Pulmonary artery endothelial cell (primary cell): ENCODE measurements around the gene HGD. TPM values are rescaled to one million over a fixed set of nuclear protein-coding genes. Genes with fewer than 3 reads are reported as not detected.
"Not testable (repeated sequence)": the region's sequence is repeated elsewhere in the genome, so short reads cannot be mapped to it uniquely, and the experiment has no call there.

ENCODE experiments used
- DNase-seq: peaks from one replicate; pipeline ENCODE4 v3.0.0-alpha.2; 2011; ENCODE audit warnings: low read depth, low spot score
- total RNA-seq: library from RNA; depleted of rRNA; stranded (reverse); fragments of >200 nt; gene quantifications from 2 replicates; pipeline ENCODE4 v1.2.3, GENCODE V29; 2014

The HGD gene
- 0.26 TPM in 1 of 2 replicates, not detected in the other for total RNA-seq

DNA sequence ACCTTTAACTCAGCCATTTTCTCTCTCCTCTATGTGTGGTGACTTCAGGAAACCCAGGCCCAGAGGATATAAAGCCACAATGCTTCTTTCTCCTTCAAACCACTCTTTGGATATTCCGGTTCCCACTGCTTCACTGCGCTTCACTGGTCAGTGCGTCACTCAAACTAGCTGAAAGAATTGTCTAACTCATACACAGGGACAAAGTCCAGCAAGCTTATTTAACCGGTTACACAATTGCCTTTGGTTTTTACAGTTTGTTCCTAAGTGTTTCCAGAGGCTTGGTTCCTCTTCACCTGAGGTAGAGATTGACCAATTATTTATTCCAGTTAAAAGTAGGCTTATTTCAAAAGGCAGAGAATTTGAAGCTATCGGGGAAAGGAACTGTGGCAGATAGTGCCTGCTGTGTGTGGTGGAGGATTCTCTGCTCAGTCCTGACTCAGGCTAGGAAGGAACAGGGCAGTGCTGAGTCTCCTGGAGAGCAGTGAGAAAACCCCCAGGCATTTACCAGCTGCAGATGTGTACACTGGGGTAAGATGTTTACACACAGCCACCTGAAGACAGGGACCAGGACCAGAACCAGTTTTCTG is at the start of gene HGD:
Gene HGD (minus strand): TSS at position 145 of the 587 bp plus-strand sequence. CDS start 128 bp downstream, at position 17.
- no peak for DNase-seq

DNA sequence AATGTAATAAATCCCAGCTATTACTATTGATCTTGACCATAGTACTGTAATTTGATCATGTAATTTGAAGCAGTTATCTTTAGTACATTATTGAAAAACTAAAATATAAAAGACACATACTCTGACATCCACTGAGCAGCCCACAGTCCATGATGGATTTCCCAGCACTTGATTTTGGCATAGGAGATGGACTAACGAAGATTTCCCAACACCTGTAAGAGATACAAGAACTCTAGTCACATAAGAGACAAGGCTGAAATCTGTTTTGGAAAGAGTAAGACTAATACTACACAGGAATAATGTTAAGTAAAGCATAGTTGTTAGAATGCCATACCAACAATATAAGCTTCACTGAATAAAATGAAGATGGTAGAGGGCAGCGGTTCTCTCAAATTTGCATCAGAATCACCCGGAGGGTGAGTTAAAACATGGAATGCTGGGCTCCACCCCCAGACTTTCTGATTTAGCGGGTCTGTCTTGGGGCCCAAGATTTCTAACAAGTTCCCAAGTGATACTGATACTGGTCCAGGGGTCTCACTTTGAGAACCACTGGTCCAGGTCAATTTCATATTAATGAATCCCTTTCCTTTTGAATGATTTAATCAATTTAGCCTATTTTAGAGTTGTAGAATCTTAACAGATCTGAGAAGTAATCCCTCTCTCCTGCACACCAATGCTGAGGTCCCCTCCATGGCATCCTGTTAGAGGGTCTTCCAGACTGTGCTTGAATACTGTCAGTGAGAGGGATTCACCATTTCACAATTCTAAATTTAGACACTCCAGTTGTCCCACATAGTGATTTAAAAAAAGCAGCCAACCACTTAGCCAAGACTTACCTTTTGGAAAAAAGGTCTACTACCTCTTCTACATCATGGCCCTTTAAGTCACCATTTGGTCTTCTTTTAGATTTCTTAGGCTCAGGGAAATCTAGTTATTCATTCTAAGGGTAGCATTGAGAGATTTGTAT is 48.8 kb upstream of the HGD start:
- no peak for DNase-seq

- DNase-seq: no peak
Observed at GRCh38 chr3:120726791-120727190, 44.8 kb upstream of the HGD start.

DNA sequence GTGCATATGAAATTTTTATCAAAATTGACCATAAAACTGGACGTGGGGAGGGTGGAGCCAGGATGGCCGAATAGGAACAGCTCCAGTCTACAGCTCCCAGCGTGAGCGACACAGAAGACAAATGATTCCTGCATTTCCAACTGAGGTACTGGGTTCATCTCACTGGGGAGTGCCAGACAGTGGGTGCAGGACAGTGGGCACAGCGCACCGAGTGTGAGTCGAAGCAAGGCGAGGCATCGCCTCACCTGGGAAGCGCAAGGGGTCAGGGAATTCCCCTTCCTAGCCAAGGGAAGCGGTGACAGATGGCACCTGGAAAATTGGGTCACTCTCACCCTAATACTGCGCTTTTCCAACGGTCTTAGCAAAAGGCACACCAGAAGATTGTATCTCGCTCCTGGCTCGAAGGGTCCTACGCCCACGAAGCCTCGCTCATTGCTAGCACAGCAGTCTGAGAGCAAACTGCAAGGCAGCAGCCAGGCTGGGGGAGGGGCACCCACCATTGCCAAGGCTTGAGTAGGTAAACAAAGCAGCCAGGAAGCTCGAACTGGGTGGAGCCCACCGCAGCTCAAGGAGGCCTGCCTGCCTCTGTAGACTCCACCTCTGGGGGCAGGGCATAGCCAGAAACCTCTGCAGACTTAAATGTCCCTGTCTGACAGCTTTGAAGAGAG is 37.3 kb upstream of the HGD start:
- not testable (repeated sequence) for DNase-seq

DNA sequence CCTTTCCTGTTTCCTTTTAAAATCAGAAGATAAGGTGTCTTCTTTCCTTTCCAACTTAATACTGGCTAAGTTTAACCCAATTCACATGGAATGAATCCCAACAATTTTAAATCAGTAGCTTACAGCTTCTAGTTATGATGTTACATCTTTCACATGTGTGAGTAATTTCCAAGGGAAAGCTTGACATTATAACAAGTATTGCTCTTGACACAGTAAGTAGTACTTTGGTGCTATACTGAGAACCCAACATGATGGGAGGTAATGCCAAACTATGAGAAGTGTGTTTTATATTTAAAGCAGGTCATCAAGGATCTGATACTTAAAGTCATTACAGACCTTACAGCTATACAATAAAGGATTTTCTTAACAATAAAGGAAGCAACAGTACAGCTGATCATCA is 31.2 kb upstream of the HGD start:
- no peak for DNase-seq

GRCh38 chr3:120710369-120710768 is 28.3 kb upstream of the HGD start:
- DNase-seq: no peak

DNA sequence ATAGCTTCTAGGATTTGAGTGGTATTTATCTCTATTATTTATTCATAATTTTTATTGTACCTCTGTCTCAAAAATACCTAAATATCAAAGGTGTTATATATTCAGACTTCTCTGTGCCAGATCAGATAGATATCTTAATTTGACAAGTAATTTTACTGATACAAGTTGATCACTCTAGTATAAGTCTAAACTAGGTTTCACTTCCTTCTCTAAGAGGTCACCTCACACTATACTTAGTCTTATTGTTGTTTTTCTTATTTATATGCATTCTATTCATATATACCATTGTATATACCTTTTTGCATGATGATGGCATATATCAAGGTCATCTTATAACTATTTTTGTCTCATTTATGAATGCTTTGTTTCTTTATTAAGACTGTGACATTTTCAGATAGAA is 26.4 kb upstream of the HGD start:
- DNase-seq: no peak

DNA sequence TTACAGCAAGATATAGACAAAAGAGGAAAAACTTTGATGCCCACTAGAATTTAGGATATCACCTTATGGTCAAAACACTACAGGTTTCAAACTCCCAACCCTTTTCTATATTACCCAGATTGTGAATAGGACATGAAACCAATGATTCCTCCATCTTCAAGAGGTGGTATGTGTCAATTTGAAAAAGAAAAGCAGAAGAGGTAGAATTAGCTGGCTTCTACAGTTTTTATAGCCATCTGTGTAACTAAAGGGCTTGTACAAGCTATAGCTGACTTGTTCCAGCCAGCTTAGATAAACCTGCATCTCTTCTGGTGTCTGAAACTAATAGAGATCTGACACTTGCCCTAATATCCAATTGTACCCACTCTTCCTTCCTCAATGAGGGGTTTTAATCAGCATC is 24.9 kb upstream of the HGD start:
- DNase-seq: no peak

DNA sequence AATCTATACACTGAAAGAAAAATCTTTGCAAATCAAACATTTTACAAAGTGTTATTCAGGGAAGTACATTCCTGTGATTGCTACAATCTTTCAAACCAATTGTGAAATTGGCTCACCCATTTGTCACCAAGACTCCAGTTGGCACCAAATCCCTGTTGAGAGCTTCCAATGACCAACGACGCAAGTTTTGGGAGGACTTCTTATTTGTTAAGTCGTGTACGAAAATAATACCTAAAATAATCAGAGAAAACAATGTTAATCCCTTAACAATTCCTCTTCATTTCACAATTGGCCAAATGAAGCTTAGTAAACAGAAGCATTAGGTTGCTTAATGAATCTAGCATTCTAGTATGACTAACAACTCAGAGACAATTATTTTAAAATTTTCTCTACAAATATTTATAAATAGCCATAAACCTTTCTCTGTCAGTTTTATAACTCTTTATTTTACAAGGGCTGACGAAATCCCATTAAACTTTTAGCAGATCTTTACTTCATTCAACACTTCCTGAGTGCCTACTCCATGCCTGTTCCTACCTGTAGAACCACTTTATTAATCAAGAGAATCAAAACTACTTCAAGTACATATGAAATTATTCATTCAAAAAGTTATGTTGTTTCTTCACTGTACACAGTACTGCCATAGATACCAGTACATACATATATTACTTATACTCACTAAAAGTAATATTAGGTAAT is 24.0 kb upstream of the HGD start:
- no peak for DNase-seq

GRCh38 chr3:120699333-120699732 is 17.3 kb upstream of the HGD start:
- no peak for DNase-seq

GRCh38 chr3:120693439-120694171 is 11.6 kb upstream of the HGD start:
- DNase-seq: peak; percentile 39

- DNase-seq: no peak
Observed at GRCh38 chr3:120689395-120689794, 7.4 kb upstream of the HGD start.

- no peak for DNase-seq
Observed at GRCh38 chr3:120688121-120688520, 6.1 kb upstream of the HGD start.

GRCh38 chr3:120685411-120685810 is 3.4 kb upstream of the HGD start:
- DNase-seq: no peak

GRCh38 chr3:120684896-120685295 is 2.9 kb upstream of the HGD start:
- DNase-seq: no peak

DNA sequence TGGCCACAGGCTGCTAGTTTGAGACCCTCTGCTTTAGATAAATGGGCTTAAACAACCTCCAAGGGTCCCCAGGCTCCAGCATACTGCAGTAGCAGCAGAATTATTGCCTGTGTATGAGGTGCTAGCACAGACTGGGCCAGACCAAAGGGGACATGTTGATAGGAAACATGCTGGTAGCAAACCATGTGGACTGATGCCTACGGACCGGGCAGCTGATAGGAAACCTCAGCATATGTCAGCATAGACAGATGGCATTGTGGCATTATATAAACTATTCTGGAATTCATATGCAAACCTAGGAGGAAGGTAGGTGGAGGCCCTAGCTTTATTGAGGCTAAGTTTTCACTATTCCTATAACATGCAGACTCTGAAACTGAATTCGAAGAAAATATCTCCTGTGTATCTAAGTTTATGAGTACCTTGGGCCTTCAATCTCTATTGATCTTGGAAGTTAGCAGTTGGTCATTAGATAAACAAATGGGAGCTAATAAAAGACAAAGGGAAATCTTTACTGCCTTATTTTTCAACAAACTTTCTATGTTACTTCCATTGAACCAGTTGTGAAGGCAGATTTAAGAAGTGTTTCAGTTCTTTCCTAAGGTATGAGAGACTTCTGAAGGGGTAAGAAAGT is 1.7 kb upstream of the HGD start:
- DNase-seq: no peak

DNA sequence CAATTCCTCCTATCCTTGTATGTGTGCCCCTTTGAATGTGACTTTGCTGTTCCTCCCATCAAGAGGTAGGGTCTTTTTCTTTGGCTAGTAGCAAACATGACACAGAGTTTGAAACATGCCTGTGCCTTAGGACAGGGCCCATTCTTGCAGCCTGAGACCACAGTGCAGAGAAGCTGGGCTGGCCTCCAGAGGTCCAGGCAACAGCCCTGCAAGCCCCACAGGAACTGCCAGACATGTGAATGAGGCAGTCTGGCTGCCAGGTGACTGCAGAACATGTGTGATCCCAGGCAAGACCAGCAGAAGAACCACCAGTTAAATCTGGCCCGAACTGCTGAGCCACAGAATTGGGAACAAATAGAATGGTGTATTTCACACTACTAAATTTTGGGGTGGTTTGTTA is 1.2 kb upstream of the HGD start:
- DNase-seq: no peak

DNA sequence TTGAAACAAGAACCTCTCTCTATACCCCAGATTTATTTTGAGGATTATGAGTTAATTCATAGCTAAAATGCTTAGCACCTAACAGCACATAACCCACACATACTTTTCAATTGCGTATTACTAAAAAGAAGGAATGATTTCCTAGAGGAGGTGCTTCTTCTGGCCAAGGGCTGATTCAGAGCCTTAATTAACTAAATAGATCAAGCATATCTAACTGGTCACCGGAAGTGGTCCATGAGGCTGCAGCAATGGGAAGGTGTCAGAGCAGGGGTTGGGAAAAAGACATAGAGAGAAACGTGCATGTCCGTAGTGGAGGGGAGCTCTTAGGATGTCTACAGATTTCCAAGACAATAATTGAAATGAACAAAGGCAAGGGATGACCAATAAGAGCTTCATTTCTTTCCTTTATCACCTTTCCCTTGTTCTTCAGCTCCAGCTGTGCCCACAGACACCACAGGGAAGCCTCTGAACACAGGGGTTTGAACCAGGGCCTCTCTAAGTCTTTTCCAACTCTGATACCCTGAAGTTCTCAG is 467 bp downstream of the HGD start:
- no peak for DNase-seq

- DNase-seq: no peak
Observed at GRCh38 chr3:120681018-120681417, 1.0 kb downstream of the HGD start.

- DNase-seq: no peak
Observed at GRCh38 chr3:120680193-120680894, 1.7 kb downstream of the HGD start.
